GM18526 (cell line): ENCODE results near the gene SLC41A3.

Experiments
- POLR2A ChIP-seq: IDR thresholded peaks from 3 replicates; pipeline ENCODE4 v1.6.1; 2011; ENCODE audit not compliant: insufficient read length; ENCODE audit errors: extremely low read depth

SLC41A3 gene

GRCh38 chr3:126083913-126084767 is at the start of gene SLC41A3:
Gene SLC41A3 (minus strand): TSS chr3:126084124. CDS start chr3:126068219, 15,905 bp downstream.
- TF ChIP-seq POLR2A, result peak; percentile 69

- TF ChIP-seq POLR2A, result no peak
Measured at GRCh38 chr3:126133606-126134005, 49.7 kb upstream of the SLC41A3 start.

DNA sequence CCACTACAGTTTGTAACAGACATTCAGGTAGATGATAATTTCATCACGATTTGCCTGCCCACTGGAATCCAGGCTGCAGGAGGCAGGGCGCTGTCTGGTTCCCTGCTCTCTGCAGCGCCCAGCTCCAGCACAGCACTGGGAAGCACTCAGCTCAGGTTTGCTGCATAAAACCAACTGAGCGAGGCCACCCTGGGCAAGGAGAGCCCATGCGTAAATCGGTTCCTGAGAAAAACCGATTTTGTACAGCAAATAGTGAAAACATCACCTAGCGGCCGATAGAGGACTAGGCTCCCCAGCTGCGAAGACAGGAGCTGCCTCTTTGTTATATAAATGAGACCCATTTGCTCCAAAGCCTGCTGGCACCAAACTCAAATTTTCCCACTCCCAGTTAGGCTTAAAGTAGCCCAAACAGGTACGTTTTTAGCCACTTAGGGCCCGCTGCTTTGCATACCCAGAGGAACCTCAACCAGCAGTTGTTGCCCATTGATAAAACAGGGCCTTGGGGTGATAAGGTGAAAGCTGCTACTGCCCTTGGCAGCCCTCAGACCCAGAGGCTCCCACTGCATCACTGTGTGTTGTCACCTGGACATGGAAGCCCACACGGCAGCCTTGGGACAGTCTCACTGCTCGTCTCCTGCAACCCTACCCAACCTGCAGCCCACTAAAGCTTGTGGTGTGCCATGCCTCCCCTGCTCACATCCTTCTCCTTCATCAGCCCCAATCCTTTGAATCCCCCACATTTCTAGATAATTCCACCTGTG is 49.0 kb upstream of the SLC41A3 start:
- no peak for TF ChIP-seq POLR2A

DNA sequence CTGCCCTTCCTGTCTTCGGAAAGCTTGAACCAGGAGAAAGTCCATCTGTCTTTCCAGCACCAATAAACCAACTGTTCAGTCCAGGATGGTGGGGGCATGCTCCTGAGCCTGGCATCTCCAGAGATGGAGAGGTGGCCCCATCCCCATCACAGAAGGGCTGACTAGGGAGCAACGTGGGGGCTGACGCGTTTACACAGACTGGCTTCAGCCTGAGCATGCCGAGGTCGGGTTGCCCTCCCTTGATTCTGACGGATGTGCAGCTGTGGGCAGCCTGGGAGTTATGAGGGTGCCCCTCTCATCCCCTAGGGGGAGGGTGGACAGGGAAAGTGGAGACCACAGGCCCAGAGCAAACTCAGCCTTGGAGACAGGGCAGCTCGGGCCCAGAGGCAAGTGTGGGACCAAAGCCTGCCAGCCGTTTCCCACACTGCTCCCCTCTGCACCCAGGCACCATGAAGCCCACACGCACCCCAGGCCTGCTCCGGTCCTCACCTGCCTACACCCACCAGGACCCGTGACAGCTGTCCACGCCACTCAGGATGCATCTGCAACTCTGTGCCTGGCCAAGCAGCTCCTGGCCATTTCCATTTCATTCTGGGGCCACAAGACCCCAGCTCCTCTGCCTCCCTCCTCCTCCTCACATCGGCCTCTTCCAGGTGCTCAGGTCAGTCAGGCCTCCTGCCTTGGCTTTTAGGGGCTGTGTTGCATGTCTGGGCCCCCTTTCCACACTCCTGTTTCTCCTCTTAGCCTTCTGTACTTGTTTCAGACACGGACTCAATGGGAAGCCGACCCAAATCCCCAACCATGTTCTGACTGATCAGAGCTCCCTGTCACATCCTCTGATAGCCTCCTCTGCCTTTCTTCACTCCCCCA is 48.2 kb upstream of the SLC41A3 start:
- TF ChIP-seq POLR2A, result no peak

DNA sequence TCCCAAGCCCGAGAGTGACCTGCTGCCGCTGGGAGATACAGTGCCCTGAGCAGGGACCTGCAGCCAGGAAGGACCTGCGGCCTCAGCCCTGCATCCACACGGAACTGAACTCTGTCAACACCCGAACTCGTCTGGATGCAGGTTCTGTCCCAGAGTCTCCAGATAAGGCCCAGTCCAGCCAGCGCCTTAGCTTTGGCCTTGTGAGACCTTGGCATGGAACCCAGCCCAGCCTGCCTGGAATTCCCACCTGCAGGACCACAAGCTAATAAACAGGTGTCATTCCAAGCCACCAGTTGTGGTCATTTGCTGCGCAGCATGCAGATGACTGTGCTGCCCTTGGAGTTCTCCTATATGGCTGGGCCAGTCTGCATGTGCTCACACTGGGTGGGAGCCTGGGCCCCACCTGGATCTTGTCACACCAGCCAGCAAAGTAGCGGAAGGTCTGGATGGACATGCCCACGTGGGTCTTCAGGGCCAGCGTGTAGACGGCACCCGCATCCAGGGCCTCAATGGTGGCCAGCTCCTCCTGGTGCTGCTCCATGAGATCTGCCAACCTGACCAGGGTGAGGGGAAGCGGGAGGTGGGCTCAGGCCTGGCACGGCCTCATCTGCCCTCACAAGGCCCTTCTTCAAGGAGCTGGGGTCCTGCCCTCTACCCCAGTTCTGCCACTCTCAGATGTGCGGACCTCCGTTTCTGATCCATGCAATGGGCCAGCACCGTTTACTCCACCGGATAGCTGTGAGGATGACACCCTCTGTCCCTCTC is 47.2 kb upstream of the SLC41A3 start:
- no peak for TF ChIP-seq POLR2A

GRCh38 chr3:126130081-126130855 is 46.3 kb upstream of the SLC41A3 start:
- no peak for TF ChIP-seq POLR2A

DNA sequence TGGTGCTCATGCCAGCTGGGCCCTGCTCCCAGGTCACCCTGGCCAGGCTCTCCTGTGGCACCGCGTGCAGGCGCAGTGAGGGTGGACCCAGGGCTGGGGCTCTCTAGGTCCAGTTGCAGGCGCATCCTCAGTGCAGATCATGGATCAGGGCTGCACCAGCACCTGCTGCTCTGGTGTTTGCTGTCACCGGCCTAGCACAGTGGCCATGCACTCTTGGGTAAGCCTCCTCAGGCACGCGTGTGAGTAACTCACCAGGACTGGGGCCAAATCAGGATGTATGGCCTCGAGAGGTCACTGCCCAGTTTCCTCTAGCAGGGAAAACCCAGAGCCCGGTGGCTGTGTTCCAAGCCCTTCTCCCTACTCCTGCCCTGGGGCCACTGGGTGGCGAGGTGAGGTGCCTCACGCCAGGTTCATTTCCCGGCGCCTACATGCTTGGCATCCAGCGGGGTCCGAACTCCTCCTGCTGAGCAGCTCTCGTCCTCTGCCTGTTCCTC is 45.5 kb upstream of the SLC41A3 start:
- TF ChIP-seq POLR2A, result no peak

- no peak for TF ChIP-seq POLR2A
Measured at GRCh38 chr3:126128504-126129397, 44.8 kb upstream of the SLC41A3 start.

- no peak for TF ChIP-seq POLR2A
Measured at GRCh38 chr3:126127904-126128303, 44.0 kb upstream of the SLC41A3 start.

DNA sequence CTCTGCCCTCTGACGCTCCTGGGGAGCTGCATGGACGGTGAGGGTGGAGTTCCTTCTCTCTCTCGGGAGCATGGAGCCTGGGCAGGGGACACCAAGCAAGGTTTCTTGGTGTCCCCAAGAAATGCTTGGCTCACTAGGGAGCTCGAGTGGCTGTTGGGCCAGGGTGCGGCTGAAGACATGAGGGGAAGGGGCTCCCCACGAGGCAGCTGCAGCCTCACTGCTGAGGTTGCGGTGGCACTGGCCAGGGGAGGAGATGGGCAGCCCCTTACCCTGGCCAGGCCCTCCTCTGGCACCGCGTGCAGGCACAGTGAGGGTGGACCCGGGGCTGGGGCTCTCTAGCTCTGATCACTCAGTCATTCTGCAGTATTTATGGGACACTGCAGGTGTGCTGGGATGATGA is 43.5 kb upstream of the SLC41A3 start:
- TF ChIP-seq POLR2A, result no peak

DNA sequence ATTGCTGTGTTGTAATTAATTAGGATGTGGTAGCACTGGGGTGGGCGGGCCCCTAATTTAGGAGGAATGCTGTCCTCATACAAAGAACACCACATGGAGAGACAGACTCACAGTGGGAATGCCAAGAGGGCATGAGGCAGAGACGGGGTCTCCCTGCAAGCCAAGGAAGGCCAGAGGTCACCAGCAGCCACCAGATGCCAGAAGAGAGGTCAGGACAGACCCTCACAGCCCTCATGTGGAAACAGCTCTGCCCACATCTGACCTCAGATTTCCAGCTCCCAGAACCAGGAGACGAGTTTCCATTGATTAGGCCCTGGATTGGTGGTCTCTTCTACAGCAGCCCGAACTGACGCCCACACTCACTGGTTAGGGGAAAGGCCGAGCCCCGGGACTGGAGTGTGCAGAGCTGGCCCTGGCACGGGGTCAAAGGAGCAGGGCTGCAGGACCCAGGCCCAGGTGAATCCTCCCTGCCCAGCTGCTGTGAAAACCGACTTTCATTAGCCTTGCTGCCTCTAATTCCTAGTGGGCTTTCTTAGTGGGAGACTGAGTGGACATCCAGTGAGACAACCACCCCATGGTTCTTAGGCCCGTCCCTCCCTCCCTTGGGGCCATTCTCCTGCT is 43.0 kb upstream of the SLC41A3 start:
- no peak for TF ChIP-seq POLR2A

DNA sequence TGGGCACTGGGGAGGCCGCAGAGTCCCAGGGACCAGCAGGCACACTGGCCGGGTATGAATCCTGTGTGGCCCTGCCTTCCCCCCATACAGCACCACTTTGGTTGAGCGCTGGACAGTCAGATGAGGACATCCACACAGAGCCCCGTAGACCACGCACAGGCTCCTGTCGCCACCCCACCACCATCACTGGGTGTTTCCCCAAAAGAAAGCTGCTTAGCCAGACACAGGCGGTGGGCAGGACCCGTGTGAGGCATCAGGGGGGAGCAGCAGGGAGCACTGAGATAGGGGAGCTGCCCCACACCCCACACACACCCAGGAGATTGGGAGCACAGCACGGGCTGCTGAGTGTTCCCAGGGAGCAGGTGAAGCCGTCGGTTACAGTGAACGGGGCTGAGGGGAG is 42.4 kb upstream of the SLC41A3 start:
- TF ChIP-seq POLR2A, result no peak
